ENCODE data around the gene VRTN.
A peak's percentile ranks its signal among the peaks of the same experiment; 100 is the strongest.
"Not testable (repeated sequence)": the region's sequence is repeated elsewhere in the genome, so short reads cannot be mapped to it uniquely, and the experiment has no call there.

VRTN gene

GRCh38 chr14:74350211-74350927, 2.1 kb downstream of the VRTN start:
- DNase-seq, result no peak

- no peak for DNase-seq
These were observed 2.7 kb downstream of the VRTN start for GRCh38 chr14:74350928-74351323.

- DNase-seq, result no peak
These were observed 8.8 kb downstream of the VRTN start for GRCh38 chr14:74356892-74357575.

GRCh38 chr14:74357585-74357984, 9.3 kb downstream of the VRTN start:
- no peak for DNase-seq

GRCh38 chr14:74358176-74358829, 10.0 kb downstream of the VRTN start:
- no peak for DNase-seq

GRCh38 chr14:74360163-74360562, 11.9 kb downstream of the VRTN start:
- DNase-seq, result no peak

- DNase-seq, result peak; percentile 22
These were observed 14.2 kb downstream of the VRTN start for GRCh38 chr14:74362361-74362915.

- no peak for DNase-seq
These were observed 16.1 kb downstream of the VRTN start for GRCh38 chr14:74364271-74364880.

GRCh38 chr14:74368026-74368425, 19.8 kb downstream of the VRTN start:
- no peak for DNase-seq

- DNase-seq, result no peak
These were observed 20.2 kb downstream of the VRTN start for GRCh38 chr14:74368441-74368840.

- no peak for DNase-seq
These were observed 29.9 kb downstream of the VRTN start for GRCh38 chr14:74377976-74378690.

- no peak for DNase-seq
These were observed 31.9 kb downstream of the VRTN start for GRCh38 chr14:74380172-74380571.

GRCh38 chr14:74380845-74381244, 32.6 kb downstream of the VRTN start:
- DNase-seq, result no peak

- not testable (repeated sequence) for DNase-seq
These were observed 33.3 kb downstream of the VRTN start for GRCh38 chr14:74381571-74381970.

- DNase-seq, result no peak
These were observed 34.0 kb downstream of the VRTN start for GRCh38 chr14:74382231-74382630.

- DNase-seq, result no peak
These were observed 41.7 kb downstream of the VRTN start for GRCh38 chr14:74389980-74390379.

GRCh38 chr14:74390505-74390904, 42.2 kb downstream of the VRTN start:
- not testable (repeated sequence) for DNase-seq

- DNase-seq, result no peak
These were observed 43.2 kb downstream of the VRTN start for GRCh38 chr14:74391479-74391878.

- DNase-seq, result no peak
These were observed 44.6 kb downstream of the VRTN start for GRCh38 chr14:74392616-74393570.

- no peak for DNase-seq
These were observed 46.3 kb downstream of the VRTN start for GRCh38 chr14:74394549-74394948.

GRCh38 chr14:74395094-74395493, 46.8 kb downstream of the VRTN start:
- no peak for DNase-seq

Data from NCI-H524 treated with DMSO at 0.1 percent for 48 hours (cell line).